WTC11 (cell line): ENCODE data around the gene ADGRF4. TPM values are rescaled to one million over a fixed set of nuclear protein-coding genes. Genes with fewer than 3 reads are reported as not detected.

Experiments
- ATAC-seq: fragments of 200-7000 bp; cut with Tn5 transposase; 2 replicates; pipeline ENCODE4 v1.10.0; 2021; ENCODE audit warnings: mild to moderate bottlenecking, moderate library complexity
- CTCF ChIA-PET: fragments of 300-600 bp; sonication (Branson Sonifier 250); formaldehyde crosslinking; loops from one replicate; lab custom pipeline; 2021; ENCODE audit warnings: antibody characterized with exemption; lab: Charles Lee
- POLR2A ChIA-PET: fragments of 350-600 bp; sonication (Branson Sonifier 250); formaldehyde crosslinking; loops from one replicate; lab custom pipeline; 2021; ENCODE audit warnings: antibody characterized with exemption; lab: Charles Lee
- DNase-seq: peaks from one replicate; pipeline ENCODE4 v3.0.0; 2021; ENCODE audit warnings: low spot score
- H3K27ac Mint-ChIP-seq: 2 replicates; pipeline ENCODE4 v1.8.0; 2021; ENCODE audit warnings: mixed read lengths
- H3K27me3 Mint-ChIP-seq: 2 replicates; pipeline ENCODE4 v1.8.0; 2021; ENCODE audit warnings: low read depth, mild to moderate bottlenecking, moderate library complexity, mixed read lengths
- H3K36me3 Mint-ChIP-seq: 2 replicates; pipeline ENCODE4 v1.8.0; 2021; ENCODE audit warnings: mixed read lengths
- H3K4me1 Mint-ChIP-seq: 2 replicates; pipeline ENCODE4 v1.8.0; 2022; ENCODE audit warnings: mixed read lengths
- H3K4me3 Mint-ChIP-seq: 2 replicates; pipeline ENCODE4 v1.8.0; 2021; ENCODE audit warnings: mild to moderate bottlenecking, moderate library complexity, mixed read lengths
- H3K9me3 Mint-ChIP-seq: 2 replicates; pipeline ENCODE4 v1.8.0; 2021; ENCODE audit warnings: mixed read lengths
- ARID4B ChIP-seq: sonication (generic); formaldehyde crosslinking; IDR thresholded peaks from 2 replicates; pipeline ENCODE4 v1.8.0; 2023; ENCODE audit warnings: missing genetic modification reagents, mild to moderate bottlenecking, borderline replicate concordance
- CREM ChIP-seq: sonication (generic); formaldehyde crosslinking; IDR thresholded peaks from 2 replicates; pipeline ENCODE4 v1.8.1; 2022; ENCODE audit warnings: mild to moderate bottlenecking, missing genetic modification reagents, moderate library complexity
- CTCF ChIP-seq: fragments of 200-600 bp; IDR thresholded peaks from 2 replicates; pipeline ENCODE4 v1.8.0; 2022; ENCODE audit warnings: antibody characterized with exemption
- E2F4 ChIP-seq: sonication (generic); formaldehyde crosslinking; IDR thresholded peaks from 2 replicates; pipeline ENCODE4 v1.8.1; 2022; ENCODE audit warnings: low read depth, mild to moderate bottlenecking, moderate library complexity, missing genetic modification reagents, borderline replicate concordance
- JUN ChIP-seq: sonication (generic); formaldehyde crosslinking; IDR thresholded peaks from 2 replicates; pipeline ENCODE4 v1.8.0; 2023; ENCODE audit warnings: mild to moderate bottlenecking, missing genetic modification reagents
- KAT7 ChIP-seq: sonication (generic); formaldehyde crosslinking; IDR thresholded peaks from 2 replicates; pipeline ENCODE4 v1.8.1; 2023; ENCODE audit warnings: missing genetic modification reagents, mild to moderate bottlenecking, borderline replicate concordance
- NFYB ChIP-seq: sonication (generic); formaldehyde crosslinking; conservative IDR thresholded peaks from 2 replicates; pipeline ENCODE4 v1.8.0; 2022; ENCODE audit warnings: low read depth, missing genetic modification reagents
- NR1H2 ChIP-seq: sonication (generic); formaldehyde crosslinking; IDR thresholded peaks from 2 replicates; pipeline ENCODE4 v1.9.0; 2021; ENCODE audit warnings: mild to moderate bottlenecking, moderate library complexity, missing genetic modification reagents
- RELA ChIP-seq: sonication (generic); formaldehyde crosslinking; IDR thresholded peaks from 2 replicates; pipeline ENCODE4 v1.8.1; 2022; ENCODE audit warnings: missing genetic modification reagents, mild to moderate bottlenecking, borderline replicate concordance
- RORB ChIP-seq: fragments of 250-450 bp; sonication (Bioruptor Pico); IDR thresholded peaks from 2 replicates; pipeline ENCODE4 v1.9.0; 2021; ENCODE audit warnings: mild to moderate bottlenecking
- ZNF281 ChIP-seq: sonication (generic); formaldehyde crosslinking; IDR thresholded peaks from 2 replicates; pipeline ENCODE4 v1.8.0; 2023; ENCODE audit warnings: mild to moderate bottlenecking, missing genetic modification reagents
- total RNA-seq: library from RNA; stranded (reverse); gene quantifications from 3 replicates; pipeline ENCODE4 v1.2.3, GENCODE V29; 2021
- TF ChIP-seq, protein P1 (sequence below): sonication (generic); formaldehyde crosslinking; IDR thresholded peaks from 2 replicates; pipeline ENCODE4 v1.8.1; 2022; ENCODE audit warnings: missing genetic modification reagents, borderline replicate concordance
- TF ChIP-seq, protein P2 (sequence below): sonication (generic); formaldehyde crosslinking; IDR thresholded peaks from 2 replicates; pipeline ENCODE4 v1.8.1; 2022; ENCODE audit warnings: low read depth, missing genetic modification reagents, borderline replicate concordance
- TF ChIP-seq, protein P3 (sequence below): sonication (generic); formaldehyde crosslinking; conservative IDR thresholded peaks from 2 replicates; pipeline ENCODE4 v1.8.1; 2022; ENCODE audit warnings: mild to moderate bottlenecking, missing genetic modification reagents
- TF ChIP-seq, protein P4 (sequence below): fragments of 250-450 bp; sonication (Bioruptor Pico); IDR thresholded peaks from 2 replicates; pipeline ENCODE4 v2.1.2; 2022; ENCODE audit warnings: mild to moderate bottlenecking, moderate library complexity
- TF ChIP-seq, protein P5 (sequence below): sonication (generic); formaldehyde crosslinking; IDR thresholded peaks from 2 replicates; pipeline ENCODE4 v1.8.0; 2023; ENCODE audit warnings: missing genetic modification reagents

The ADGRF4 gene
- total RNA-seq, 1 experiment from 2014 or later, result not detected

DNA sequence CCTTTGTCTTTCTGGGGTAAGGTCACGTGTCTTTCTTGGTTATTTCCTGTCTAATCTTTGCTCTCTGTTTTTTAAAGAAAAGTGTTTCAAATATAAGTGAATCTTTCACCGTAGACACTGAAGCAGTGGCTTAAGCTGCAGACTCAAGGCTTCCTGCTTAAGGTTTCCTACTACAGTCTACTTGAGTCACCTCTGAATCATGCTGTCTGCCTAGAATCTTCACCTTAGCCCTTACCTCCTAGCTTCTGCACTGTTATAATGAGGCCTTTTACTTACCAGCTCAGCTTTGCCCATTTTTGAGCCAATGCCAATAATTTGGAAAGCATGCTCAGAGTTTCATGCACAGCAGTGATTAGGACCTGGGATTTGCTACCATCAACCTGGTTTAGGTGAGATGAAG, 30.6 kb downstream of the ADGRF4 start:
- H3K9me3 Mint-ChIP-seq, result peaks cover 8% of the 10 kb centered on the region
- H3K27ac Mint-ChIP-seq, result no peak overlapping the region
- TF ChIP-seq, protein P1, sequence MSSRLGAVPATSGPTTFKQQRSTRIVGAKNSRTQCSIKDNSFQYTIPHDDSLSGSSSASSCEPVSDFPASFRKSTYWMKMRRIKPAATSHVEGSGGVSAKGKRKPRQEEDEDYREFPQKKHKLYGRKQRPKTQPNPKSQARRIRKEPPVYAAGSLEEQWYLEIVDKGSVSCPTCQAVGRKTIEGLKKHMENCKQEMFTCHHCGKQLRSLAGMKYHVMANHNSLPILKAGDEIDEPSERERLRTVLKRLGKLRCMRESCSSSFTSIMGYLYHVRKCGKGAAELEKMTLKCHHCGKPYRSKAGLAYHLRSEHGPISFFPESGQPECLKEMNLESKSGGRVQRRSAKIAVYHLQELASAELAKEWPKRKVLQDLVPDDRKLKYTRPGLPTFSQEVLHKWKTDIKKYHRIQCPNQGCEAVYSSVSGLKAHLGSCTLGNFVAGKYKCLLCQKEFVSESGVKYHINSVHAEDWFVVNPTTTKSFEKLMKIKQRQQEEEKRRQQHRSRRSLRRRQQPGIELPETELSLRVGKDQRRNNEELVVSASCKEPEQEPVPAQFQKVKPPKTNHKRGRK (CRISPR knock-in tag), result no peak
- TF ChIP-seq CTCF (no peak), RORB (CRISPR knock-in tag) (no peak), E2F4 (CRISPR knock-in tag) (no peak), ARID4B (no peak), KAT7 (CRISPR knock-in tag) (no peak)
- TF ChIP-seq, protein P2, sequence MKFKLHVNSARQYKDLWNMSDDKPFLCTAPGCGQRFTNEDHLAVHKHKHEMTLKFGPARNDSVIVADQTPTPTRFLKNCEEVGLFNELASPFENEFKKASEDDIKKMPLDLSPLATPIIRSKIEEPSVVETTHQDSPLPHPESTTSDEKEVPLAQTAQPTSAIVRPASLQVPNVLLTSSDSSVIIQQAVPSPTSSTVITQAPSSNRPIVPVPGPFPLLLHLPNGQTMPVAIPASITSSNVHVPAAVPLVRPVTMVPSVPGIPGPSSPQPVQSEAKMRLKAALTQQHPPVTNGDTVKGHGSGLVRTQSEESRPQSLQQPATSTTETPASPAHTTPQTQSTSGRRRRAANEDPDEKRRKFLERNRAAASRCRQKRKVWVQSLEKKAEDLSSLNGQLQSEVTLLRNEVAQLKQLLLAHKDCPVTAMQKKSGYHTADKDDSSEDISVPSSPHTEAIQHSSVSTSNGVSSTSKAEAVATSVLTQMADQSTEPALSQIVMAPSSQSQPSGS, result no peak
- peaks cover 13% of the 10 kb centered on the region for H3K4me1 Mint-ChIP-seq
- ATAC-seq (no peak), DNase-seq (no peak)
- no peaks in the 10 kb centered on the region for H3K27me3 Mint-ChIP-seq
- ChIA-PET CTCF (no interaction called here), POLR2A (no interaction called here)
- no peak overlapping the region for H3K4me3 Mint-ChIP-seq
- H3K36me3 Mint-ChIP-seq, result no peaks in the 10 kb centered on the region

- H3K4me3 Mint-ChIP-seq, result no peak overlapping the region
- TF ChIP-seq RELA (CRISPR knock-in tag) (no peak), NFYB (CRISPR knock-in tag) (no peak), ZNF281 (no peak), JUN (no peak), CREM (CRISPR knock-in tag) (no peak), NR1H2 (CRISPR knock-in tag) (no peak)
- TF ChIP-seq, protein P3, sequence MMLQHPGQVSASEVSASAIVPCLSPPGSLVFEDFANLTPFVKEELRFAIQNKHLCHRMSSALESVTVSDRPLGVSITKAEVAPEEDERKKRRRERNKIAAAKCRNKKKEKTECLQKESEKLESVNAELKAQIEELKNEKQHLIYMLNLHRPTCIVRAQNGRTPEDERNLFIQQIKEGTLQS (CRISPR knock-in tag), result no peak
- TF ChIP-seq, protein P4, sequence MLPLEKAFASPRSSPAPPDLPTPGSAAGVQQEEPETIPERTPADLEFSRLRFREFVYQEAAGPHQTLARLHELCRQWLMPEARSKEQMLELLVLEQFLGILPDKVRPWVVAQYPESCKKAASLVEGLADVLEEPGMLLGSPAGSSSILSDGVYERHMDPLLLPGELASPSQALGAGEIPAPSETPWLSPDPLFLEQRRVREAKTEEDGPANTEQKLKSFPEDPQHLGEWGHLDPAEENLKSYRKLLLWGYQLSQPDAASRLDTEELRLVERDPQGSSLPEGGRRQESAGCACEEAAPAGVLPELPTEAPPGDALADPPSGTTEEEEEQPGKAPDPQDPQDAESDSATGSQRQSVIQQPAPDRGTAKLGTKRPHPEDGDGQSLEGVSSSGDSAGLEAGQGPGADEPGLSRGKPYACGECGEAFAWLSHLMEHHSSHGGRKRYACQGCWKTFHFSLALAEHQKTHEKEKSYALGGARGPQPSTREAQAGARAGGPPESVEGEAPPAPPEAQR (CRISPR knock-in tag), result no peak
- TF ChIP-seq, protein P1 (CRISPR knock-in tag), result no peak
- TF ChIP-seq, protein P5, sequence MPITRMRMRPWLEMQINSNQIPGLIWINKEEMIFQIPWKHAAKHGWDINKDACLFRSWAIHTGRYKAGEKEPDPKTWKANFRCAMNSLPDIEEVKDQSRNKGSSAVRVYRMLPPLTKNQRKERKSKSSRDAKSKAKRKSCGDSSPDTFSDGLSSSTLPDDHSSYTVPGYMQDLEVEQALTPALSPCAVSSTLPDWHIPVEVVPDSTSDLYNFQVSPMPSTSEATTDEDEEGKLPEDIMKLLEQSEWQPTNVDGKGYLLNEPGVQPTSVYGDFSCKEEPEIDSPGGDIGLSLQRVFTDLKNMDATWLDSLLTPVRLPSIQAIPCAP (CRISPR knock-in tag), result no peak
Measured at GRCh38 chr6:47729457-47729856, 31.1 kb downstream of the ADGRF4 start.

More at GRCh38 chr6:47729457-47729856, 31.1 kb downstream of the ADGRF4 start:
- ChIA-PET CTCF (interaction anchor here (0.7 kb wide), 1 partner anchor 98 kb away, joined by 3 read pairs; no protein-coding TSS in a partner anchor), POLR2A (no interaction called here)
- ATAC-seq (no peak), DNase-seq (no peak)
- no peaks in the 10 kb centered on the region for H3K27me3 Mint-ChIP-seq
- peaks cover 8% of the 10 kb centered on the region for H3K9me3 Mint-ChIP-seq
- no peak overlapping the region for H3K27ac Mint-ChIP-seq
- H3K4me1 Mint-ChIP-seq, result peaks cover 18% of the 10 kb centered on the region
- H3K36me3 Mint-ChIP-seq, result no peaks in the 10 kb centered on the region
